Tibial nerve (tissue), 4 donors: ENCODE results near the gene SRGAP2.
"Not testable (repeated sequence)": the region's sequence is repeated elsewhere in the genome, so short reads cannot be mapped to it uniquely, and the experiment has no call there.

Experiments used
- CTCF ChIP-seq, 5 experiments: fragments of 200-600 bp in 3 of 5; fragments of 450-650 bp in 2 of 5; sonication (generic) in 3 of 5; IDR thresholded peaks; one replicate each; pipeline ENCODE4 v1.5.1; 2016 to 2019; ENCODE audit warnings: antibody characterized with exemption in 5 of 5, mild to moderate bottlenecking in 3 of 5, moderate library complexity in 2 of 5
- EP300 ChIP-seq, 2 donors: sonication (generic); formaldehyde crosslinking; IDR thresholded peaks; one replicate each; pipeline ENCODE4 v1.6.1; 2017; ENCODE audit warnings: antibody characterized with exemption in 2 of 2, mild to moderate bottlenecking in 1 of 2
- POLR2A ChIP-seq, 2 donors: fragments of 450-650 bp; IDR thresholded peaks; one replicate each; pipeline ENCODE4 v1.6.1; 2017; ENCODE audit warnings: antibody characterized with exemption in 2 of 2, mild to moderate bottlenecking in 2 of 2, moderate library complexity in 2 of 2

GRCh38 chr1:206240288-206240687 lies 36.9 kb downstream of the SRGAP2 start:
- not testable (repeated sequence) for TF ChIP-seq POLR2A, CTCF, EP300 (IDR thresholded peaks at IDR 0.05)
